ENCODE measurements around the gene ASPA.

DNA sequence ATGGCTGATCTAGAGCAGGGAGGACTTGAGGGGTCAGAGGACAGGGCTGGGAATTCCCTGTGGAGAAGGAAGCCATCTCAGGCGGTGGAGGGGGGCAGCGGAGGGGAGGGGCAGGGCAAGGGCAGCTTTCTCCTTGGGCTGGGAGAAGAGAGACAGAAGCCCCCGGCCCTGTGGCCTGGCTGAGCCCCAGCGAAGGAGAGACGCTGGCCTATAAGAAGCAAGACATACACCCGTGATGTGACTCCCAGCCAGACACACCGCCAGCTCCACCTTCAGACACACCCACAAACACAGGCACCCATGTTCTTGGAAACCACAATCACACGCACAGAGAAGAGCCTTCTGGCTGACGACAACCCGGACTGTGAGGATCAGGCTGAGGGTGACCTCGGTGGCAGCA, 71.8 kb downstream of the ASPA start:
- TF ChIP-seq, protein P1, sequence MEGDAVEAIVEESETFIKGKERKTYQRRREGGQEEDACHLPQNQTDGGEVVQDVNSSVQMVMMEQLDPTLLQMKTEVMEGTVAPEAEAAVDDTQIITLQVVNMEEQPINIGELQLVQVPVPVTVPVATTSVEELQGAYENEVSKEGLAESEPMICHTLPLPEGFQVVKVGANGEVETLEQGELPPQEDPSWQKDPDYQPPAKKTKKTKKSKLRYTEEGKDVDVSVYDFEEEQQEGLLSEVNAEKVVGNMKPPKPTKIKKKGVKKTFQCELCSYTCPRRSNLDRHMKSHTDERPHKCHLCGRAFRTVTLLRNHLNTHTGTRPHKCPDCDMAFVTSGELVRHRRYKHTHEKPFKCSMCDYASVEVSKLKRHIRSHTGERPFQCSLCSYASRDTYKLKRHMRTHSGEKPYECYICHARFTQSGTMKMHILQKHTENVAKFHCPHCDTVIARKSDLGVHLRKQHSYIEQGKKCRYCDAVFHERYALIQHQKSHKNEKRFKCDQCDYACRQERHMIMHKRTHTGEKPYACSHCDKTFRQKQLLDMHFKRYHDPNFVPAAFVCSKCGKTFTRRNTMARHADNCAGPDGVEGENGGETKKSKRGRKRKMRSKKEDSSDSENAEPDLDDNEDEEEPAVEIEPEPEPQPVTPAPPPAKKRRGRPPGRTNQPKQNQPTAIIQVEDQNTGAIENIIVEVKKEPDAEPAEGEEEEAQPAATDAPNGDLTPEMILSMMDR (IDR thresholded peaks at IDR 0.05; ENCODE audit: low read length) = no peak
- TF ChIP-seq EZH2 (optimal IDR thresholded peaks at IDR 0.05; ENCODE audit: low read depth, low read length) (no peak), EZH2phosphoT487 (IDR thresholded peaks at IDR 0.05; ENCODE audit: low read length) (no peak)
